HG02852 (cell line): ENCODE results near the gene CPSF4.

Source experiments
- ATAC-seq: cut with Tn5 transposase; IDR thresholded peaks from one replicate; pipeline ENCODE4 v1.9.1; 2021; ENCODE audit warnings: mild to moderate bottlenecking, moderate library complexity; ENCODE audit not compliant: unreplicated experiment

CPSF4 gene

DNA sequence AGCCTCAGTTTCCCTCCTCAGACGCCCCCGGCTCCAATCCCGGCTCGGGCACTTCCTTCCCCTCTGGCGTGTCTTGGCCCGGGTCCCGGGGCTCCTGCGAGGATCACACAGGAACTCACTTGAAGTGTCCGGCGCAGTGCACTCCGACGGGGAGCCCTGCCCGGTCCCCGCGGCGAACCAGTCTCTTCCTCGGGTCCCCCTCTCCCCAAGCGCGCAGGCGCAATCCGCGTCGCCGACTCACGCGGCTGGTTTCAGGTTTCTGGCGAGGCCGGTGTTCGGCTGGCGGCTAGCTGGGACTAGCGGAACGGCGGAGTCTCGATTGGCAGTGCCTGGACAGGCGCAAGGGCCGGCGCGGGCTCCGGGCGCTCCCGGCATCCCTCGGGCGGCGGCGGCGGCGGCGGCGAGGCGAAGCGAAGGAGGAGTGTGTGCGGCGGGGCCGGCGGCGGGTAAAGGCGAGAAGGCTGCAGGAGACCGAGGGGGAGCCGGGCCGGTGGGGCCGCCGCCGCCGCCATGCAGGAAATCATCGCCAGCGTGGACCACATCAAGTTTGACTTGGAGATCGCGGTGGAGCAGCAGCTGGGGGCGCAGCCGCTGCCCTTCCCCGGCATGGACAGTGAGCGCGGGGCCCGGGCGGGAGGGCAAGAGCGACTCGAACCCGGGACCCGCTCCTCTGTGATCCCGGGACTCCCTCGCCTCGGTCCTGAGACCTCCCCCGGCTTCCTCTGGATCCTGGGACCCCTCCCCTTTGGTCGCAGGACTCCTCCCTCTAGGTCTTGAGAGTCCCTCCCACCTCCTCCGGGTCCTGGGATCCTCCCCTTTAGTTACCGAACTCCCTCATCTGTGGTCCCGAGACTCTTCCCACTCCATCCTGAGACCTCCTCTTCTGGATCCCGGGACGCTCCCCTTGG lies at the start of gene CPSF4, which contains the start of gene PTCD1:
Gene CPSF4 (plus strand): TSS at position 371 of the 908 bp plus-strand sequence. CDS start 140 bp downstream, at position 511.
Gene PTCD1 (minus strand): TSS at position 226 of the 908 bp plus-strand sequence. CDS start 3,556 bp downstream, outside the sequence.
- ATAC-seq = peak; percentile 91

DNA sequence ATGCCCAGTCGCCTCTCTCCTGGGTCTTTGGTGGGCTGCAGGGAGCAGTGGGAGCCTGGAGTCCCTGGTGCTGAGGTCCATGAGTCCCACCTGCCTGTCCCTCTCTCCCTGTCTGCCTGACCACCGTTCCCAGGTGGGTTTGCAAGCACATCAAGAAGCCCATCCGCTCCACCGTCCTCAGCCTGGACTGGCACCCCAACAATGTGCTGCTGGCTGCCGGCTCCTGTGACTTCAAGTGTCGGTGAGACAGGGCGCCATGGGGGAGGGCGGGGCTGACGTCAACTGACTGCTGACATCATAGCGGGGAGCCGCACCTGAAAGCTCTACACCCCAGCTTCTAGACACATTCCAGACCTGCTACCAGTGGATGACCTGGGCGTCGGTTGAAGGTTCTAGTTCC lies 49.0 kb upstream of the CPSF4 start:
- no peak for ATAC-seq

DNA sequence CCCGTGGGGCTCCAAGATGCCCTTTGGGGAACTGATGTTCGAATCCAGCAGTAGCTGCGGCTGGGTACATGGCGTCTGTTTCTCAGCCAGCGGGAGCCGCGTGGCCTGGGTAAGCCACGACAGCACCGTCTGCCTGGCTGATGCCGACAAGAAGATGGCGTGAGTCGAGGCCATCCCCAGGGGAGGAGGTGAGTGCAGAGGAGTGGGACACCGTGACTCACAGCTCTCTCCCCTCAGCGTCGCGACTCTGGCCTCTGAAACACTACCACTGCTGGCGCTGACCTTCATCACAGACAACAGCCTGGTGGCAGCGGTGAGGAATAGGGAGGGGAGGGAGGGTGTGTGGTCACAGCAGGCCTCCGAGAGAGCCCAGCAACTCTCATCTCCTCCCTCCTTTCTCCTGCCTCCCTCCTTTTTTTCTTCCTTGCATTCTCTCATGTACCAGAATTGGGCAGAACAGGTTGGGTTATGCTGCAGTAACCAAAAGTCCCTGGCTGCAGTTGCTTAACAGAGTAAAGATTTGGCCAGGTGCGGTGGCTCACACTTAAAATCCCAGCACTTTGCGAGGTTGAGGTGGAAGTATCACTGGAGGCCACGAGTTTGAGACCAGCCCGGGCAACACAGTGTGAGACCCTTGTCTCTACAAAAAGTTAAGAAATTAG lies 47.7 kb upstream of the CPSF4 start:
- no peak for ATAC-seq

DNA sequence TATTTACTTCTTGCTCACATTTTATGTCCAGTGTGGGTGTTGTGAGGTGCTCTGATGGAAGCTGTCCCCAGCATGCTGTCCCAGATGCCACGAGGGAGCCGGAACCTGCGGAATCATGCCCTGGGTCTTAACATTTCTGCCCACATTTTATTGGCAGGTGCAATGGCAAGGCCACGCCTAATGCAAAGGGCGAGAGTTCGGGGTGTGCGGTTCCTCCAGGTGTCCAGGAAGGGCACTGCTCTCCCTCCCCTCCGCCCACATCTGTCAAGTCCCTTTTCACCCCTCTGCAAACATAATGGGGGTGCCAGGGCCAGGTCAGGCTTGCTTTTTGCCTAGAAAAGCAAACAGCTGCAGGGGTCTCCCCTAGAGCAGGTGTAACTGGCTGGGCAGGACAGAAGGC lies 46.7 kb upstream of the CPSF4 start:
- ATAC-seq = no peak

DNA sequence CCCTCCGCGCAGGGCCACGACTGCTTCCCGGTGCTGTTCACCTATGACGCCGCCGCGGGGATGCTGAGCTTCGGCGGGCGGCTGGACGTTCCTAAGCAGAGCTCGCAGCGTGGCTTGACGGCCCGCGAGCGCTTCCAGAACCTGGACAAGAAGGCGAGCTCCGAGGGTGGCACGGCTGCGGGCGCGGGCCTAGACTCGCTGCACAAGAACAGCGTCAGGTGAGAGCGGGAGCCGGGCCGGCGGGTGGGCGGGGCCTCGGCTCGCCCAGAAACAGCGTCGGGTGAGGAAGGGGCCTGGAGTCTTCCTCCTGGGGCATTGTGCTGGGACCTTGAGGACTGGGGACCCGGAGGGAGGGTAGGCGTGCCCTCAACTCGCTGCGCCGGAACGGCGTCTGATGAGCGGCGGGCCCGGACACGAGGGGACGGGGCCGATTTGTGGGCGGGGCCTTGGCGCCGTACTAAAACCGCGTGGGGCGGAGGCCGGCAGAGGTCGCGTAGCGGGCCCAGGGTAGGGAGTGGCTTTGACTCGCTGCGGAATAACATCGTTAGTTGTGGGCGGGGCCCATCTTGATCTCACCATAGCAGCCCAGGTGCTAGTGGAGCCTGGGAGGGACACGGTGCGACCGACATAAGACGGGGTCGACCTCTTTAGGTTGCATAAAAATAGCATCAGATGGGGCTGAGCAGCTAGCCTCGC lies 45.9 kb upstream of the CPSF4 start:
- ATAC-seq = peak; percentile 45

DNA sequence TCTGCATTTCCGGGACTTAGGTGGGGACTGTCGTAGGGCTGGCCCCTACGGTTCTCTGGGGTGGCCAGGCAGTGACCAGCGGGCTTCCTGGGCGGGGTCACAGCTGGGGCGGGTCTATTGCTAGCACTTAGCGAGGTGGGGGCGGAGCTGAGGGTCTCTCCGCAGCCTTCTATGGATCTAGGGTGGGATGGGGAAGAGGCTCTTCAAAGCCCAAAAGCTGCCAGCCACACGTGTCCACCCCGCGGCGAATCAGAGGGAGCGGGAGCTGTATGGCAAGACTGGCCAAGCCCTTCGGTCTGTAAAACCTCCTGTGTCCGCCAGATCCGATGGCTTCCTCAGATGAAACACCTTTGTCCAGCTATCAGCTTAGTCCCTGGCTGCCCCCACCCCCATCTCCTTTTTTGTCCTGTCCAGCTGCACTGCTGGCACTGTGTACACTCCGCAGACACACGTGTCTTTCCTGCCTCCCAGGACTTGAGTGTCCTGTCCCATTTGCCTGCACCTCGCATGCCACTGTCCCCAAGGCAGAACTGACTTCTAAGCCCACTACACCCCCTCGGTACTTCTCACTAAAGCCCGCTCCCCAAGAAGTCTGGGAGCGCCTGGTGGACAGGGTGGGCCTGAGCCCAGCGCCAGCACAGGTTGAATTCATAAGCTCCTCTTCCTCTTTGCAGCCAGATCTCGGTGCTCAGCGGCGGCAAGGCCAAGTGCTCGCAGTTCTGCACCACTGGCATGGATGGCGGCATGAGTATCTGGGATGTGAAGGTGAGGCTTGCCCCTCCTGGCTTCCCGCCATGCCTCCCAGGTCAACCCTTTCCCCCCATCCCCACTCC lies 45.2 kb upstream of the CPSF4 start:
- ATAC-seq = no peak

DNA sequence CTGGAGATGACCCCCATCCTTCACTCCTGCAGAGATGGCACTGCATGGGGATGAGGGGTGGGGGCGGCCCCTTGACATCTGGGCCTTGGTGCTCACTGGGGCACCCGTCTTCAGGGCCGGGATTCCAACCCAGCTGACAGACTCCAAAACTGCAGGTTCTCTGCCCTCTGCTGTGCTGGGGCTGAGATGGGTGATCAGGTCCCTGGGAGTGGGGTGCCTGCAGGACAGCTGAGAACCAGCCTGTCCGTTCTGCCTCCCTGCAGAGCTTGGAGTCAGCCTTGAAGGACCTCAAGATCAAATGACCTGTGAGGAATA lies 44.6 kb upstream of the CPSF4 start:
- ATAC-seq = no peak

DNA sequence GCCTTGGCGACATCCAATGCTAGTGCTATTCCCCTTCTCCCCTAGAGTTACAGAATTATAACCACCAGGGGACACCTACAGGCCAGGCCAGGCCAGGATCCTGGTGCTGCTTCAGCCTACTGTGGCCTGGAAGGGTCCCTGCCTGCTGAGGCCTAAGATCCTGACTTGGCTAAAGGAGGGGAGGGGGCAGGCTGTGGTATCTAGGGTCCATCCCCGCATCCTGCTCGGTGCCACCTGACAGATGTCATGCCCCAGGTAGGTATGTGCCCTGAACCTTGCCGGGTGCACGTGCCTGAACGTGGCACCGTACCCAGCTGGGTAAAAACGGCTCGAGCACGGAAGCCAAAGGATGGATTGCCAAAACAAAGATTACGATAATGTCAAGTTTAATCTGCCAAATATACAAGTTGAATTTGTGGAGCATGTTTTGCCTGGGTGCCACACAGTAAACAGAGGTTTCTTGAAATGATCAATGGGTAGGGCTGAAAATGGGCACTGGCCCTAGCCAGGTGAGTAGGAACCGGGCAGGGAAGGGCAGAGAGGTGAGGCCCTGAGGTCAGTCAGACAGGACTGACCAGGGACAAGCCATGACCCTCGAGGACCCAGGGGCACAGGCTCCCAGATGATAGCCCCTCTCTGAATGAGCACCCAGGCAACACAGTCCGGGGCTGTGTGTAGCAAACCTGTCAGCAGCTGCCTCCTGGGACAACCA lies 43.0 kb upstream of the CPSF4 start:
- no peak for ATAC-seq

DNA sequence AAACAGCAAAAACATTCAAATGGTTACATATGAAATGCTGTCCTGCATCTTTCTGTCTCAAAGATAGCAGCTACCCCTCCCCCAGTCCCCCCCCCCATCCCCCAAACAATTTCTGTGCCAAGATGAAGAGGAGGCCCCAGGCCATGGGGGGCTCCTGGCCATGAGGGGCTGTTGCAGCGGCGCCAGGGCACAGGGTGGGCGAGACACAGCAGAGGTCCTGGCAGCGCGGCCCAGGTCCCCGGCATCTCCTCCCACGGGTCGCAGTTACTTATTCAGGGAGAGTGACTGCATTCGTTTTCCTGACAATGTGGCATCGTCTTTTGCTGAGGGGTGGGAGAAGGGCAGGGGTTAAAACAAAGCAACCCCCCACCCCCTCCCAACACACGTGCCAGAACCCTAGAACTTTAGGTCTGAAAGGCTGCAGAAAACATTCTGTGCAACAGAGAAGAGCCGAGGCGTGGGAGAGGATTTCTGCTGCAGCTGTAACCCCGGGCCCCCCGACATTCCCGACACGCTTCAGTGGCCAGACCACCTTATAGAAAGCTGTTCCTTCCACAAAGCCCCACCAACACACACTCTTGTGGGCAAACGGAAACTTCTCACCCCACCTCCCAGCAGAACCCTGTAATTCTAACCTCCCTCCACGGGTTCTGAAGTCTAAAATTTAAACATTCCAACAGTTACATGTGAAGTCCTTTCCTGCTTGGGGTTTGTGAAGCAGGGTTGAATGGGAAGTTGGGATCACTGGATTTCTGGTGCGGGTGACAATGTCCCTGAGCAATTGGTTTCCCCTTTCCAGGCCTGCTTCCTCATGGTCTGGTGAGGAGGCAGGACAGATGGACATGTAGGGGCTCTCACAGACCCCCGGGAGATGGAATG lies 42.1 kb upstream of the CPSF4 start:
- ATAC-seq = no peak

DNA sequence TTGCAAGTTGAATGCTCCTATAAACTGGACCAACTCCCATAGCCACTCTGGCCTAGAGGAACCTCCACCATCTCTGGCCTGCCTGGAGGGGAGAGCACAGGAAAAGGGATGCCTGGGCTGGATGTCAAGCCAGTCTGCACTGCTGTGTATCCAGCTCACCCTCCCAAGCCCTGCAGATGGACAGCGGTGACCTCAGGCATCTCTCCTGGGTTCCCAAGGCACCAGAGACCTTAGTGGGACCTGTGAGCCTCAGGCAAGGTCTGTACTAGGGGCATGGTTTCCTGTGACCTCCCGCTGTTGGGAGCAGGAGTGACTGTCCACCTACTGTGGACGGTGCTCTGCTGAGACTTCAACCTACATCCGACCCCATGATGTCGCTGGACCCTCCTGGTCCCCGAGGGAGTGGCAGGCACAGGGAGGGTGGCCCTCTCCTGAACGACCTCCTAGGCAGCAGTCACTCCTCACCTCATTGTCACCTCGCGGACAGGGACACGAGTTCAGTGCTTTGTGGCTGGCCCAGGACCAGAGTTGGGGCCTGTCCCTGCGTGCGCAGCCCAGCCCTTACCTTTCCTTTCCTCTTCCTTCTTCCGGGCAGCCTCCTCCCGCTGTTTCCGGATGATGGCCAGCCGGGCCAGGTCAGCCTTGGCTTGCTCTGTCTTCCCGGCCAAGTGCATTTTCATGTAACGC lies 41.3 kb upstream of the CPSF4 start:
- ATAC-seq = no peak

DNA sequence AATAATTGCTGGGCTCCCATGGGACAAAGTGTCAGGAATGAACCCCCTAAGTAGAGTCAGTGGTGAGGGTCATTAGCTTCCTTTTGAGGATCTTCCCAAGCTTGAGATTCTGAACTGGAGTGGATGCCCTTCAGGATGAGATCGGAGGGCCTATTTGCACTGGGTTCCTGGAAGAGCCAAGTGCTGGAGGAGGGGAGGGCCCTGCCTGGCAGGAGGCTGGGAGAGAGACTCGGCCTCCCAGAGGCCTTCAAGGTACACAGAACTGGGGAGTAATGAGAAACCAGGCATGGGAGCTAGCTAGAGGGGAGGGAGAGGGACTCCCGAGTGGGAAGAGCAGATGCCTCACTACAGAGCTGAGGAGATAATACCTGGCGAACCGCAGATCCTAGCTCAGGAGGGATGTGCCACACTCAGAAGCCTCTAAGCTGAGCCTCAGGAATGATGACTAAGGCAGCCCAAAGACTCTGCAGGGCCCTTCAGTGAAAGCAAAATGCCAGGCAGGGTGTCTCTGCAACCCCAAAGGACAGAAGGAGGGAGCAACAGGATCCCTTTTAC lies 39.8 kb upstream of the CPSF4 start:
- no peak for ATAC-seq

DNA sequence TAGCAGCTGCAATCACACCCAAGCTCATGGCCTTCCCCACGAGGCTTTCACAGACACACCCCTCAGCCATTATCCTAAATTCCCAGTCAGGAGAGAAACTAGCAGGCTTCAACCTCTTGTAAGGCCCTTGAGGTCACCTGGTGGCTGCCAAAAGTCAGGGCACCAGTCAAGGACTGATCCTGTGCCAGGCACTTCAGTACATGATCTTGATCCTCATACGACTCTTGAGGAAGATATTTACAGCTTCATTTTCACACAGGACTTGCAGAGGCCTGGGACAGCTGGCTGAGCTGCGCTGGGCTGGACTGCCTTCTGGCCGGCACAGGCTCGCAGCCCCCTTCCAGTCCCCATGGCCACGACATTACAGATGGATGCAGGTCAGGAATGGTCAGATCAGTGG lies 39.1 kb upstream of the CPSF4 start:
- no peak for ATAC-seq

DNA sequence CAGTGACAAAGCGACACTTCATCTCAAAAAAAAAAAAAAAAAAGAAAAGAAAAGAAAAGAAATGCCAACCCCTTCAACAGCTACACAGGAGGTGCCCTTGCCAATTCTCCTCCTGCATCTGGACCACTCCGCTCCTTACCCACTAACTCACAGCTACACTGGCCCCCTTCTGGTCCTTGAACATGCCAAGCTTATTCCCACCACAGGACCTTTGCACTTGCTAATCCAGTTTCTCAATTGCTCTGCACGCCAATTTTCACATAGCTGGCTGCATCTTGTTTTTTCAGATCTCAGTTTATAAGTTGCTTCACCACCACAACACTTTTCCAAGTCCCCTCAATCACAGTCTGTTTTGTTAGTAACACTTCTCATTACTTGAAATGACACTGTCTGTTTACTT lies 35.9 kb upstream of the CPSF4 start:
- no peak for ATAC-seq

DNA sequence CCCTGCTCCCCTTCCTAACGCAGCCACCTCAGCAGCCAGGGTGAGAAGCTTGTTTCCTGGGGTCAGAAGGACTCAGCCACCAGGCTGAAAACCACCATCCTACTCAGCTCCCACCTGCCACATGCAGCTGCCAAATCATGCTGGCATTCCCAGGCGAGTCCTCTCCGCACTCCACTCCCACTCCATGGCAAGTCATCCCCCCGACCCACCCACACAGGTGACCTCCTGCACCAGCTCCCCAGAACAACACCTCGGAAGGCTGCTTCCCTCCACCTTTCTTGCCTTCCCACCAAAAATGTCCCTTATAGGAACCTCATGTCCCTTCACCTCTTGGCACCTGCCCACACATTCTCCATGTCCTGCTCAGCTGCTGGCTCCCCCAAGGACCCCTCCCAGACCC lies 35.0 kb upstream of the CPSF4 start:
- no peak for ATAC-seq

DNA sequence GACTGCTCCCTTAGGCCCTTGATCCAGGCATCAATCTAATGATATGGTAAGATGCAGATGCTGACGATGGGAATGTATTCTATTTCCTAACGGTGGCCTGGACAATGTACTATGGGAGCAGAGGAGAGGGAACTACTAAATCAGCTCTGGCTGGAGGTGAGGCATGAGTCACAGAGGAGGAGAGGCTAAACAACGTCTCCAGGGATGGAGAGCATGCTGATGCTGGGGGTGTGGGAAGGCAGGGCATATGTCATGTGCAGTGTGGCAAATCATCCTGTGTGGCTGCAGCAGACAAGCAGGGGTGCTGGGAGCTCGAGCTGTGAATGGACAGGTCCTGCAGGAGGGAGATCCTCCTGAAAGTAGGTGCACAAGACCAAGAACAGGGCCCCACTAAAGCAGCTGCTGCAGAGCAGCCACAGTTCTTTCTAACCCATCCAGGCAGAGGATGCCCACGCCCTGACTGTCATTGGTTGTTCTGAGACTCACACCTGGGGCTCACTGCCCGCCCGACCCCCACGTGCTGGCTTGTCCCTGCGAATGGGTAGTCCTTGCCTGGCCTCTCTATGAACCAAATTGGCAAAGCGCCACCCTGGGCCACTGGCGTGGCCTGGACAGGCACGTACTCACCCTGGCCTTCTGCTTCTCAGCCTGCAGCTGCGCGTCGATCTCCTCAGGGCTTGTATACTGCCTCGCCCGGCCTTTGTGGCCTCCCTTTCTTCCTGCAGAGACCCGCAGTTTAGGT lies 34.3 kb upstream of the CPSF4 start:
- ATAC-seq = no peak

DNA sequence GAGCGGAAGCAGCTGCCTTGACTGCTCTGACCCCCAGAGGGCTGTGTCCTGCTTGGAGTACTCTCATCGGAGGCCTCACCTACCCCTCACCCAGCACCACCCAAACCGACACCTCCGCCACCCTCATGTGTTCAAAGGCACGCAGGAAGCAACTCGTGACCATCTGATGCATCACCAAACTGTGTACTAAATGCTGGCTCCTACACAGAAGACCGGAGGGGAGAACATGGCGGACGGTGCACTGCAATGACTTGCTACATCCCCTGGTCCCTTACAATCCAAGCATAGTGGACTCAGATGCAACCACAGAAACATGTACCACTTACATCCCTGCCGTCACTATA lies 33.8 kb upstream of the CPSF4 start:
- ATAC-seq = no peak

DNA sequence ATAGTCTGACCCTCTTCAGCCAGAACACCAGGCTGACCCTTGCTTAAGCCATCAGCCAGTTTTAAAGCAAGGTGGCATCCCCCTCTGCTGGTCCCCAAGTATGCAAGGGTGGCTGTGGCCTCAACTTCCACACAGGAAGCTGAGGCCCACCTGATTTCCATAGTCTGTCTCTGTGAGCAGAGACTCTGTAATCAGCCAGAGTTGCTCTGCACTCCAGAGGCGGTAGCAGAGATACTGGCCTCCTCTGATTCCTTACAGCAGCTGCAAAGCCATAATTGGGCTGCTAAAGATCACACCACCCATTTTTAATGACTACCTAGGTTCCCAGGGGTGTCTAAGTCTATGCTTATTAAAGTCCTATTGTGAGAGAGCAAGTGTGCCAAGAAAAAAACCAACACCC lies 32.2 kb upstream of the CPSF4 start:
- no peak for ATAC-seq

DNA sequence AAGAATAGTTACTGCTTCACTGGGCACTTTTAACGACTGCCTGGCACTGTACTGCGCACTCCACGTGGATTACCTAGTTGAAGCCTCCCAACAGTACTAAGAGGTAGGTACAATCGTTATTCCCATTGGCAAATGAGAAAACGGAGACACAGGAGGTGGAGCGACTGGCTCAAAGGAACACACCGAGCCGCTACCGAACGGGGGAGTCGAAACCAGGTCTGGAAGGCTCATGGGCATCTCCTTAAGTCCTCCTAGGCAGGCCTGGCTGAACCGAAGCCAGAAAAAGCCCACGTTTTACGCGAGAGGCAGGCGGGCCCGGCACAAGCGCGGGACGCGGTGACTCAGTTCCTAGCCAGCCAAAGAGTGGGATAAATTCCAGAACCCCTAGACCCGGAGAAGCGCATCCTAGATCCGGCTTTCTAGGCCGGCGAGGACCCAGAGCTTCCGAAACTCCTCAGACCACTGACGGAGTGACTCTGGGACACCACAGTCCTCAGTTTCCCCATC lies 30.8 kb upstream of the CPSF4 start:
- no peak for ATAC-seq
